DOHH2 (cell line): ENCODE data around the gene DGCR6.
"Not testable (repeated sequence)": the region's sequence is repeated elsewhere in the genome, so short reads cannot be mapped to it uniquely, and the experiment has no call there.

Source experiments
- EZH2phosphoT487 ChIP-seq: fragments of 200-600 bp; sonication (generic); IDR thresholded peaks from 2 replicates; pipeline ENCODE4 v1.6.1; 2017; ENCODE audit warnings: borderline replicate concordance, mild to moderate bottlenecking, antibody characterized with exemption, low read length, moderate library complexity, mixed read lengths
- TF ChIP-seq, protein P1 (sequence below): fragments of 200-600 bp; sonication (generic); IDR thresholded peaks from one replicate; pipeline ENCODE4 v1.5.1; 2014; ENCODE audit warnings: antibody characterized with exemption, mild to moderate bottlenecking, low read depth, low read length; ENCODE audit not compliant: poor library complexity, severe bottlenecking

DNA sequence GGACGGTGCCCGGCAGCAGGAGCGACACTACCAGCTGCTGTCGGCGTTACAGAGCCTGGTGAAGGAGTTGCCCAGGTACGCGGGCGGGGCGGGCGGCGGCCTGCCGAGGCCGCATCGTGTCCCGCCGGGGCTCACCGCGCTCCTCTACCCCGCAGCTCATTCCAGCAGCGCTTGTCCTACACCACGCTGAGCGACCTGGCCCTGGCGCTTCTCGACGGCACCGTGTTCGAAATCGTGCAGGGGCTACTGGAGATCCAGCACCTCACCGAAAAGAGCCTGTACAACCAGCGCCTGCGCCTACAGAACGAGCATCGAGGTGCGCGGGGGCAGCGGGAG is 258 bp downstream of the DGCR6 start:
- TF ChIP-seq, protein P1, sequence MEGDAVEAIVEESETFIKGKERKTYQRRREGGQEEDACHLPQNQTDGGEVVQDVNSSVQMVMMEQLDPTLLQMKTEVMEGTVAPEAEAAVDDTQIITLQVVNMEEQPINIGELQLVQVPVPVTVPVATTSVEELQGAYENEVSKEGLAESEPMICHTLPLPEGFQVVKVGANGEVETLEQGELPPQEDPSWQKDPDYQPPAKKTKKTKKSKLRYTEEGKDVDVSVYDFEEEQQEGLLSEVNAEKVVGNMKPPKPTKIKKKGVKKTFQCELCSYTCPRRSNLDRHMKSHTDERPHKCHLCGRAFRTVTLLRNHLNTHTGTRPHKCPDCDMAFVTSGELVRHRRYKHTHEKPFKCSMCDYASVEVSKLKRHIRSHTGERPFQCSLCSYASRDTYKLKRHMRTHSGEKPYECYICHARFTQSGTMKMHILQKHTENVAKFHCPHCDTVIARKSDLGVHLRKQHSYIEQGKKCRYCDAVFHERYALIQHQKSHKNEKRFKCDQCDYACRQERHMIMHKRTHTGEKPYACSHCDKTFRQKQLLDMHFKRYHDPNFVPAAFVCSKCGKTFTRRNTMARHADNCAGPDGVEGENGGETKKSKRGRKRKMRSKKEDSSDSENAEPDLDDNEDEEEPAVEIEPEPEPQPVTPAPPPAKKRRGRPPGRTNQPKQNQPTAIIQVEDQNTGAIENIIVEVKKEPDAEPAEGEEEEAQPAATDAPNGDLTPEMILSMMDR: not testable (repeated sequence)
- not testable (repeated sequence) for TF ChIP-seq EZH2phosphoT487
